VCaP (cell line): Measurements from ENCODE around the gene TRIM24.

Source experiments
- H3K27ac ChIP-seq: fragments of 450-650 bp; 2 replicates; pipeline ENCODE4 v1.5.1; 2017
- CTCF ChIP-seq: fragments of 450-650 bp; conservative IDR thresholded peaks from 2 replicates; pipeline ENCODE4 v1.5.1; 2017; ENCODE audit warnings: mild to moderate bottlenecking, moderate library complexity

The TRIM24 gene

GRCh38 chr7:138585283-138585993 lies 125.4 kb downstream of the TRIM24 start:
- TF ChIP-seq CTCF, result no peak
- no peak overlapping the region for H3K27ac ChIP-seq

GRCh38 chr7:138587485-138587884 lies 127.4 kb downstream of the TRIM24 start:
- H3K27ac ChIP-seq, result no peak overlapping the region
- no peak for TF ChIP-seq CTCF

GRCh38 chr7:138588986-138589385 lies 128.9 kb downstream of the TRIM24 start:
- H3K27ac ChIP-seq, result no peak overlapping the region
- TF ChIP-seq CTCF, result no peak

GRCh38 chr7:138590154-138590553 lies 130.1 kb downstream of the TRIM24 start:
- H3K27ac ChIP-seq, result no peak overlapping the region
- no peak for TF ChIP-seq CTCF

GRCh38 chr7:138595454-138595853 lies 135.4 kb downstream of the TRIM24 start:
- no peak overlapping the region for H3K27ac ChIP-seq
- TF ChIP-seq CTCF, result no peak

GRCh38 chr7:138602451-138602850 lies 142.4 kb downstream of the TRIM24 start:
- TF ChIP-seq CTCF, result no peak

GRCh38 chr7:138603549-138604318 lies 143.7 kb downstream of the TRIM24 start:
- H3K27ac ChIP-seq, result no peak overlapping the region
- TF ChIP-seq CTCF, result no peak

More at GRCh38 chr7:138602451-138602850, 142.4 kb downstream of the TRIM24 start:
- no peak overlapping the region for H3K27ac ChIP-seq
